IPS-NIHi11 (cell line): ENCODE data around the gene BIRC7.

Source experiments
- DNase-seq: peaks from one replicate; pipeline ENCODE4 v3.0.0; 2012; ENCODE audit warnings: mixed read lengths, low spot score

Gene BIRC7

DNA sequence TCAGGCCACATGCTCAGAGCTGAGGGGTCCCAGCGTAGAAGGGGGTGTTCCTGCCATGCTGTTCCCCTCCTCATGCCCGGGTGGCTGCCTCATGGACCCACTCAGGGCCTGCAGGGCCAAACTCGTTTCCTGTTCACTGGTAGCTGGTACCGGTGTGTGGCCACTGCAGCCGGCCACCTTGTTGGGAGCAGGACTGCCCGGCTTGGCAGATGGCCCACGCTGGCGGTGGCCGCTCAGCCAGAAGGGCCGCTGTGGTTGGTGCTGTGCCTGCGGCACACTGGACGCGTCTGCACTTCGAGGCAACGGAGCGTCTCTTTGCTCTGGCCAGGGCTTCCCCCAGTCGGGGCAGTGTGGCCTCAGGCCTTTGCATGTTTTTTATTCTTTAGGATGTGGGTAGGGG lies 47.2 kb downstream of the BIRC7 start:
- no peak for DNase-seq

DNA sequence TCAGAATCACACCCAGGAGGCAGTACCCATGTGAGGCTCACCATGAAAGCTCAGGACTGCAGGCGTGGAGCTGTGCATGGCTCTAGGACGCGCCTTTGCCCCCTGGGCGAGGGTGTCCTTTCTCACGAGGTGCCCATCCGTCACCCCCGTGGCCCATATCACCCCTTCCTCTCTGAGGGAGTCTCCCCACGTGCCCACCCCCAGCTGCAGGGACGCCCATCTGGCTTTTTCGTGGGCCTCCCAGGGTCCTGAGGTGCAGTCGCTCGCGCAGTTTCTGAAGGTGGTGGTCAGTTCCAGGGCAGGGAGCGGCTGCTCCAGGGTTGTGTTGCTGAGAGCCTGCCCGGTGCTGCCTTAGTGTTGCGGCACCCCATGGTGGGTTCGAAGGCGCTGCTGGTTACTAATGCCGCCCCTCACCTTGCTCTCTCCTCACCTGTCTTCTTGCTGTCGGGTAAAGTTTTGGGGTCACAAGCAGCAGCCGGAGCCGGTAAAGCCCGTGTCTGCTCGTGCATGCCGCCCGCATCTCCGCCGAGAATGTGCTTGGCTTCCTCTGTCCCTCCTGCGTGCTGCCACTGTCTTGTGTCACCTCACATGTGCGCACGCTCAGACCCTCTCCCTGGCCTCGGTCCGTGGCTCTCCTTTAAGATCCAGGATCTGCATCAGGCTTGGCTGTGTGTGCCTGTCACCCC lies 47.8 kb downstream of the BIRC7 start:
- DNase-seq, result no peak

DNA sequence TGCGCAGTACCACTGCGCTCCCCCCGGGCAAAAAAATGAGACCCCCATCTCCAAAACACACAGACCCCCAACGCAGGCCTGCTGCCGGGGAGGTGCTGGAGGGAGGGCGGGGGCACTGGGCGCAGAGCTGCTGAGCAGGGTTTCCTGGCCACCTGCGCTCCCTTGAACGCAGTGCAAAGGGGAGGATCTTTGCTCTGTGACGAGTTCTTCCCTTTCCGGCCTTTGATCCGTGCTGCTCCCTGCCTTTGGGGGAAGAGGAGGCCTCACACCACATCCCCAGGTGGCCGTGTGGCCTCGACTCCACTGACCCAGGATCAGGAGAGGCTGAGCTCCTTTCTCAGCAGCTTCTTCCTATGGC lies 48.4 kb downstream of the BIRC7 start:
- DNase-seq, result no peak

DNA sequence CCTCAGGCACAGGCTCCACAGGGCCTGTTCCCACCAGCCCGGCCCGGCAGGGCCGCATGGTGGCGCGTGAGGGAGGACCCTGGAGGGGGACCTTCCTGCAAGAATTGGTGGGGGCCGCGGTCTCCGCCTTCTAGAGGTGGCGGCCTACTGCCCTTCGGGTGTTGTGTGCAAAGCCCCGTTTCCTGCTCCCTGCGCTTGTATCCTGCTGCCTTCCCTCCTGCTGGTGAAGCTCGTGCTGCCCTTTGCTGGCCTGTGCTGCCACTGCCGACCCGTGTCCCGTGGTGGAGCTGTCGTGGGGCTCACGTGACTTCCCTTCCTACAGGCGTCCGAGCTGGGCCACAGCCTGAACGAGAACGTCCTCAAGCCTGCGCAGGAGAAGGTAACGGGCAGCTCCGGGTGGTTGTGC lies 48.8 kb downstream of the BIRC7 start:
- DNase-seq, result no peak

DNA sequence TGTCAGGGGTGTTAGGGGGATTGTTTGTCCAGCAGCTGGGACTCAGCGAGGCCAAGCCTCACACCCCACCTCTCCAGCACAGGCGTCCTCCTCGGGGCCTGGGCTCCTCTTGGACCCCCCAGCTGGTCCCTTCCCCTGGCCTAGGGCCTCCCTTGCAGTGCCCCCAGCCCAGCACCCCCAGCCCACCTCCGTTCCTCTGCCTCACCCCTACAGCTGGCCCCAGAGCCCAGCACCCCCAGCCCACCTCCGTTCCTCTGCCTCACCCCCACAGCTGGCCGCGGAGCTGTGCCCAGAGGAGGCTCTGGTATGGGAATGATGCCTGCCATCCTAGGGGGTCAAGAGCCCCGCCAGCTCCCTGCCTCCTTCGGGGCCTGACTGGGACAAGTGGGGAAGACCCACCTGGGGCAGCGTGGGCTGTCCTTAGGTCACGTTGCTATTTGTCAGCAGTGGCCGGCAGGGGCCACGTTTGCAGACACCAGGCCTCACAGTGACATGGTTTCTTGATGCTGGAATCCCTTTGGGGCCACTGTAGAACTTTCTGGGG lies 49.3 kb downstream of the BIRC7 start:
- DNase-seq, result no peak

DNA sequence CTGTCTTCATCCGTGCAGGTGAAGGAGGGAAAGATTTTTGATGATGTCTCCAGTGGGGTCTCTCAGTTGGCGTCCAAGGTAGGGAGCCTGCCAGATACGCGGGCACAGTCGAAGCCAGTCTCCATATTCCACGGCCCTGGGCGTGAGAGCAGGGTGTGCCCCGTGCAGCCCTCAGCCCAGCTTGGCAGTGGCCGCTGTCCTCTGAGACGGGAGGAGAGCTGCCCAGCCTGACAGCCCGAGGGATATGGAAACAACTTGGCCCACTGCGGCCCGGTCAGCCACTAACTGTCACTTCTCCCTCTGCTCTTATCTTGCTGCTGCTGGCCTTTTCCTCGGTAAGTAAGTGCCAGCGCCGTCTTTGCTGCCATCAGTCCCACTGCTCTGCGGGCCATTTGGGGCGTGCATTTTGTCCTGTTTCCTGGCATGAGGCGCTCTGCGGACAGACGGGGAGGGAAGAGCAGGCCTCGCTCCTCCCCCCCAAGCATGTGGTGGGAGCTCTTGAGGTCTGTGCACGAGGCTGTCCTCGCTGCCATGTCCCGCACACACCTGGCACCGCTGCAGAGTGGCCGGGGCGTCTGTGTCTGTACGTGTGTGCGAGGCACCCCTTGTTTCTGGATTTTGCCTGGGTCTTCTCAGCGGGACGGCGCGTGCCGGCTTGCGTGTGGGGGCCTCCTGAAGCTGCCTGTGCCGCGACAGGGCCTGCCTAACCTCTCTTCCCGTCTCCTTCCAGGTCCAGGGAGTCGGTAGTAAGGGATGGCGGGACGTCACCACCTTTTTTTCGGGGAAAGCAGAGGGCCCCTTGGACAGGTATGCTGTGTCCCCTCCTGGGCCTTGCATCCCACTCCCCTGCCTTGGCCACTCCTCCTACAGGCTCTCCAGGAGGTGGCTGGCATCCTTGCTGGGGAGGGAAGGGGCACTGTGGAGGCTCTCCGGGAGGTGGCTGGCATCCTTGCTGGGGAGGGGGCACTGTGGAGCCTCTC lies 50.2 kb downstream of the BIRC7 start:
- DNase-seq, result no peak

DNA sequence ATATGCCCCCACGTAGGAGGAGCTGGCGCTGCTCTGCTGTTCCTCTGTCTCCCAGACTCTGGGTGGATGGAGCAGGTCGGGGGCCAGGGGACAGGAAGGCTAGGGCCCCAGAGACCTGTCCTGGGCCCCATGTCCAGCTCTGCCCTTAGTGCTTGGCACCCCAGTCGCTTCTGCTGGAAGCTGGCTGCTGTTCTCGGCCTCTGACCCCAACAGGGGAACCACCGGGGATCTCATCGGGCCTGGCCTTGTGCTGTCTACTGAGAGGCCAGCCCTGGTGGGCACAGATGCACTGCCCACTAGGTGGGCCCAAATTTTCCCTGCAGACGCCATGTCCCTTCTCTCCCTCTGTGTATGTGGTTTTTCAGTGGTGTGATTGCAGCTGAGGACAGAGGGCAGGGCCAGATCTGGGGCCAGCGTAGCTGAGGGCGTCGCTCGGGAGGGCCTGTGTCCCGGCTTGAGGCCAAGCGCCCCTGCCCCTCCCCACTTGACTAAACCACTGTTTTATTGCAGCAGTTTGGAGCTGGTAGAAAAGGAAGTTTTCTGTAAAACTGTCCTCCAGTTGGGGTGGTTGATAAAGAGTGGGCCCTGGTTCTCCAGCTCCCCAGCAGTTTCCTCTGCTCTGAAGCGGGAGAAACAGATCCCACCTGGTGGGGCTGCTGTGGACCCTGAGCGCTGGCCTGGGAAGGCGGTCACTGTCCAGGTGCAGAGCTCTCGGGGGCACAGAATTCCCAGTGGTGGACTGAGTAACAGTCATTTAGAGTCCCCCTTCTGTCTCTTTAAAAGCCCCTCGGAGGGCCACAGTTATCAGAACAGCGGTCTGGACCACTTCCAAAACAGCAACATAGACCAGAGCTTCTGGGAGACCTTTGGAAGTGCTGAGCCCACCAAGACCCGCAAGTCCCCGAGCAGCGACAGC lies 51.3 kb downstream of the BIRC7 start:
- no peak for DNase-seq

DNA sequence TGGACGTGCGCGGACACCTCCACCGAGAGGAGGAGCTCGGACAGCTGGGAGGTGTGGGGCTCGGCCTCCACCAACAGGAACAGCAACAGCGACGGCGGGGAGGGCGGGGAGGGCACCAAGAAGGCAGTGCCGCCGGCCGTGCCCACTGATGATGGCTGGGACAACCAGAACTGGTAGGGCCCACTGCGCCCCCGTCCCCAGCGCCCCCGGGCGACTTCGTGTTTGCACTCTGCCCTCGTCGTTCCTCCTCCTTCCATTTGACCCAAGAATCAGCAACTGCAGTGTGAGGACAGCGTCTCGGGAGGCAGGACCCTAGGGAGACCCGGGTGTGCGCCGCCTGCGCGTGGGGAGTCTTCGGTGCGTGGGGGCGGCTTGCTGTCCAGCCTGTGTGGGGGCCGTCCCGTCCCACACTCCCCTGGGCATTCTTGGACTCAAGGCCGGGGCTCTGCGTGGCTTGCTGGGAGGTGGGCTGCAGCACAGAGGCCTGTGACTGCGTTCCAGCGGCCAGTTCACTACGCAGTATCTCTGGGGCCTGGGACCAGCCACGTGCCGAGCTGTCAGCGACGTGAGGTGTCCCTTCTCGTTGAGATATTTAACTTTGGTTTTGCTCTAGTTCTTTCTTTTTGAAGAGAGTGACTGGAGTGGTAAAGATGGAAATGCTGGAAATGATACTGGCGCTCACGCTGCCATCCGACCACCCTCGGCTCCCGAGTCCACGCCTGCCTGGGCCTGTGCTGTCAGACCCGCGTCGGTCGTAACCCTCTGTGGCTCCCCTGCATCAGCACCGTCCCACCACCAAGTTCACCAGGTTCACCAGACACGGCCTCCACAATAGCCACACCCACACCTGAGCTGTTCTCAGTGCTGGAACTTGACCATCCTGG lies 52.2 kb downstream of the BIRC7 start:
- no peak for DNase-seq

DNA sequence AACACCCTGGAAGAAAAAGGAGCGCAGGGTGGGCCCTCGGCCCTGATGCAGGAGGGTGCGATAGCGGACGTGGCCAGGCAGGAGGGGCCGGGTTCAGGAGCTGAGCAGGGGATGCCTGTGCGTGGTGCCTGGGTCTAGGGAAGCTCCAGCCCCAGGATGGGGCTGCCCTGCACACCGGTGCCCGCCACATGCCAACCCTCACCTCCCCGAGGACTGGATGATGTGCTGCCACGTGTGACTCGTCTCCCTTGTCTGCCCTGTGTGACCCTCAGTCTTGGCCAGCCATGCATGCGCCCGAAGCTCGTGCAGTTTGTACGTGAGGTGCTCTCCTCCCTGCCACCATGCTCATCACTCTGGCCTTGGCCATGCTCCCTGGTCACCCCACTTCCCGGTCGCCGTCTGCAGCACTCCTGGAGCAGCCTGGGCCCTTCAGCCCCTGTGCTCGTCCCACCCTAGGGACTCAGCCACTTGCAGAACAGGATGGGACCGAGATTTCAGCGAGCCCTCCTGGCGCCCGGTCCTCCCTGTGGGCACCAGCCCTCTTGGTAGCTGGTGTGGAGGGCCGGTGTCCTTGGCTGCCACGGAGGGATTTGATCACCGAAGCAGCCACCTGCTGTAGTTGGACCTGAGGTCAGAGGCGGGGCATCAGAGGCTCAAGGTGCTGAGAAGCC lies 53.0 kb downstream of the BIRC7 start:
- DNase-seq, result no peak

DNA sequence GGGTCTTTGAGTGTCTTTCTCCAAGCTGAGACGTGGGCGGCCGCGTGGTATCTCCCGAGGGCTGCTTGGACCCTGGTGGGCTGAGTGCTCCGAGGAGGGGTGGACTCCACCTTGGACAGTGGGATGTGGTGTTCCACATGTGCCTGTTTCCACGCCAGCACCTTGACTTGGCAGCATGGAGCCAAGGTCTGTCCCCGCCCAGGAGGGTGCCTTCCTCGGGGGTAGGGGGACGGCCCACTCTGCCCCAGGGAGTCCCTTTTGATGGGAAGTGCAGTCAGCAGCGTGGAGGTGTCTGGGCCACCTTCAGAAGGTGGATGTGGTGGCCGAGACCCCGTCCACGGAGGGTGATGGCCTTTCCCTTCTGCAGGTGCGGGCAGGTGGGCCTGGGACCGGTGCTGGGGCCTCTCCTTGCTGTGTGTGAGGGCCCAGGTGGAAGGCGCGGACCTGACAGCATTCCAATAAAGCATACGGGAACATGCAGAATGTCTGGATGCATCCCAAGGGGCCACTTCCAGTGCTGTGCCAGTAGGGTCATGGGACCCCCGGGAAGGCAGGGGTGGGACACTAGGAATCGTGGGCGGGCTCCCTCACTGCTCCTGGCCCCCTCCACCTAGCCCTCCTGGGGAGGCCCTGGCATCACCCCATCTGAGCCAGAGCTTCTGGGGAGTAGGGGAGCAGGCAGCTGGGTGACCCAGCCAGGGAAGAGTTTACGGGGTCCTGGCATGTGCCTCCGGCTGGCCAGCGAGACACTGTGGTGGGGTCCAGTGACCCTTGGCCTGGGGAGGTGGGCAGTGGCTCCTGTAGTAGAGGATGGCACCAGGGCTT lies 53.8 kb downstream of the BIRC7 start:
- no peak for DNase-seq
